ENCODE measurements around the gene OLFML2B.

The OLFML2B gene

GRCh38 chr1:161988413-161988812 lies 35.3 kb downstream of the OLFML2B start:
- Histone ChIP-seq H3K9ac (ENCODE audit: low read length) (no peak overlapping the region), H3K27me3 (ENCODE audit: control insufficient read depth, insufficient read depth, low read length) (no peaks in the 10 kb centered on the region), H3K9me3 (ENCODE audit: control insufficient read depth, low read depth, low read length) (no peaks in the 10 kb centered on the region), H3K36me3 (ENCODE audit: control insufficient read depth, low read depth, low read length) (no peaks in the 10 kb centered on the region), H3K4me3 (ENCODE audit: low read length) (no peak overlapping the region), H3K4me1 (ENCODE audit: control insufficient read depth, low read depth, low read length) (no peaks in the 10 kb centered on the region), H3K27ac (ENCODE audit: low read length) (no peak overlapping the region)

GRCh38 chr1:161987872-161988271 lies 35.8 kb downstream of the OLFML2B start:
- no peaks in the 10 kb centered on the region for H3K36me3 ChIP-seq (ENCODE audit: control insufficient read depth, low read depth, low read length)
- no peak overlapping the region for H3K9ac ChIP-seq (ENCODE audit: low read length)
- no peak overlapping the region for H3K4me3 ChIP-seq (ENCODE audit: low read length)
- no peaks in the 10 kb centered on the region for H3K9me3 ChIP-seq (ENCODE audit: control insufficient read depth, low read depth, low read length)
- H3K27me3 ChIP-seq (ENCODE audit: control insufficient read depth, insufficient read depth, low read length): no peaks in the 10 kb centered on the region
- H3K4me1 ChIP-seq (ENCODE audit: control insufficient read depth, low read depth, low read length): no peaks in the 10 kb centered on the region
- H3K27ac ChIP-seq (ENCODE audit: low read length): no peak overlapping the region

DNA sequence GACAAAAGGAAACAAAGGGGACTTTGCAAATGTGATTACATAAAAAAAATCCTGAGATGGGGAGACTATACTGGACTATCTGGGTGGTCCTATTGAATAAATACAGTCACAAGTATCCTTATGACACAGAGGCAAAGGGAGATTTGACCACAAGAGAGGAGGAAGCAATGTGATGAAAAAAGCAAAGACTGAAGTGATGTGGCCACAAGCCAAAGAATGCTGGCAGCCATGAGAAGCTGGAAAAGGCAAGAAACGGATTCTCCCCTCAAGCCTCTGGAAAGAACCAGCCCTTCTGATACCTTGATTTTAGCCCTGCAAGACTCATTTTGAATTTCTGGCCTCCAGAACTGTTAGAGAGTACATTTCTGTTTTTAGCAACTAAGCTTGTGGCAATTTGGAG lies 36.4 kb downstream of the OLFML2B start:
- no peak overlapping the region for H3K9ac ChIP-seq (ENCODE audit: low read length)
- no peak overlapping the region for H3K27ac ChIP-seq (ENCODE audit: low read length)
- H3K36me3 ChIP-seq (ENCODE audit: control insufficient read depth, low read depth, low read length): no peaks in the 10 kb centered on the region
- H3K27me3 ChIP-seq (ENCODE audit: control insufficient read depth, insufficient read depth, low read length): no peaks in the 10 kb centered on the region
- H3K4me3 ChIP-seq (ENCODE audit: low read length): no peak overlapping the region
- H3K9me3 ChIP-seq (ENCODE audit: control insufficient read depth, low read depth, low read length): no peaks in the 10 kb centered on the region
- no peaks in the 10 kb centered on the region for H3K4me1 ChIP-seq (ENCODE audit: control insufficient read depth, low read depth, low read length)

GRCh38 chr1:161986328-161986727 lies 37.3 kb downstream of the OLFML2B start:
- H3K9ac ChIP-seq (ENCODE audit: low read length): no peak overlapping the region
- no peaks in the 10 kb centered on the region for H3K9me3 ChIP-seq (ENCODE audit: control insufficient read depth, low read depth, low read length)
- no peaks in the 10 kb centered on the region for H3K36me3 ChIP-seq (ENCODE audit: control insufficient read depth, low read depth, low read length)
- H3K27ac ChIP-seq (ENCODE audit: low read length): no peak overlapping the region
- no peaks in the 10 kb centered on the region for H3K4me1 ChIP-seq (ENCODE audit: control insufficient read depth, low read depth, low read length)
- no peak overlapping the region for H3K4me3 ChIP-seq (ENCODE audit: low read length)
- H3K27me3 ChIP-seq (ENCODE audit: control insufficient read depth, insufficient read depth, low read length): no peaks in the 10 kb centered on the region

DNA sequence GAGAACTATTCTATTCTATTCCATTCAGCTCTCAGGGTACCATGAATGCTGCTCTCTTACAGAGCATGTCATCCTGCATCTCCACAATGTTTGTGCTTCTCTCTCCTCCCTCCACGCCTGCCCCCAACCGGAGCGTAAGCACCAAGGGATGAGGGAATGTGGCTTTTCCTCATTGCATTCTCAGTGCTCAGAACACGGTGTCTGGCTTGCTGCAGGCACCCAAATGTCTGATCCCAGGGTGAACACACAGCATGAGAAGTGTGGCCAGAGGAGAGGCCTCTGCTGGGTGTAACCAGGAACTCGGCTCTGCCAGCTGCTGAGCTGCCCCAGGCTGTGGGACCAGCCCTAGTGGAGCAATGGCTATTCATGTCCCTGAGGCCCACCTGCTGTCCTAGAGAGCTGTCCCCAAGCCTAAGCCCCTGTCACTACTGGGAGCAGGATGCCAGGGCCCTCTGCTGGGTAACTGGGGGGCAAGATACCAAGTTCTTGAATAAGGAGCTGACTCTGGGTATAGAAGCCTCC lies 38.3 kb downstream of the OLFML2B start:
- H3K9ac ChIP-seq (ENCODE audit: low read length): no peak overlapping the region
- H3K27ac ChIP-seq (ENCODE audit: low read length): no peak overlapping the region
- no peaks in the 10 kb centered on the region for H3K9me3 ChIP-seq (ENCODE audit: control insufficient read depth, low read depth, low read length)
- no peaks in the 10 kb centered on the region for H3K4me1 ChIP-seq (ENCODE audit: control insufficient read depth, low read depth, low read length)
- H3K4me3 ChIP-seq (ENCODE audit: low read length): no peak overlapping the region
- no peaks in the 10 kb centered on the region for H3K27me3 ChIP-seq (ENCODE audit: control insufficient read depth, insufficient read depth, low read length)
- H3K36me3 ChIP-seq (ENCODE audit: control insufficient read depth, low read depth, low read length): no peaks in the 10 kb centered on the region

GRCh38 chr1:161983725-161984124 lies 39.9 kb downstream of the OLFML2B start:
- Histone ChIP-seq H3K4me3 (ENCODE audit: low read length) (no peak overlapping the region), H3K27ac (ENCODE audit: low read length) (no peak overlapping the region), H3K27me3 (ENCODE audit: control insufficient read depth, insufficient read depth, low read length) (no peaks in the 10 kb centered on the region), H3K36me3 (ENCODE audit: control insufficient read depth, low read depth, low read length) (no peaks in the 10 kb centered on the region), H3K4me1 (ENCODE audit: control insufficient read depth, low read depth, low read length) (no peaks in the 10 kb centered on the region), H3K9me3 (ENCODE audit: control insufficient read depth, low read depth, low read length) (no peaks in the 10 kb centered on the region), H3K9ac (ENCODE audit: low read length) (no peak overlapping the region)

GRCh38 chr1:161982917-161983316 lies 40.8 kb downstream of the OLFML2B start:
- H3K9ac ChIP-seq (ENCODE audit: low read length): no peak overlapping the region
- no peaks in the 10 kb centered on the region for H3K36me3 ChIP-seq (ENCODE audit: control insufficient read depth, low read depth, low read length)
- no peaks in the 10 kb centered on the region for H3K9me3 ChIP-seq (ENCODE audit: control insufficient read depth, low read depth, low read length)
- no peaks in the 10 kb centered on the region for H3K4me1 ChIP-seq (ENCODE audit: control insufficient read depth, low read depth, low read length)
- H3K27me3 ChIP-seq (ENCODE audit: control insufficient read depth, insufficient read depth, low read length): no peaks in the 10 kb centered on the region
- H3K27ac ChIP-seq (ENCODE audit: low read length): no peak overlapping the region
- no peak overlapping the region for H3K4me3 ChIP-seq (ENCODE audit: low read length)

GRCh38 chr1:161982507-161982895 lies 41.2 kb downstream of the OLFML2B start:
- Histone ChIP-seq H3K9me3 (ENCODE audit: control insufficient read depth, low read depth, low read length) (no peaks in the 10 kb centered on the region), H3K9ac (ENCODE audit: low read length) (no peak overlapping the region), H3K27me3 (ENCODE audit: control insufficient read depth, insufficient read depth, low read length) (no peaks in the 10 kb centered on the region), H3K36me3 (ENCODE audit: control insufficient read depth, low read depth, low read length) (no peaks in the 10 kb centered on the region), H3K4me3 (ENCODE audit: low read length) (no peak overlapping the region), H3K4me1 (ENCODE audit: control insufficient read depth, low read depth, low read length) (no peaks in the 10 kb centered on the region), H3K27ac (ENCODE audit: low read length) (no peak overlapping the region)

- no peaks in the 10 kb centered on the region for H3K9me3 ChIP-seq (ENCODE audit: control insufficient read depth, low read depth, low read length)
These were observed 41.7 kb downstream of the OLFML2B start for GRCh38 chr1:161981735-161982506.

DNA sequence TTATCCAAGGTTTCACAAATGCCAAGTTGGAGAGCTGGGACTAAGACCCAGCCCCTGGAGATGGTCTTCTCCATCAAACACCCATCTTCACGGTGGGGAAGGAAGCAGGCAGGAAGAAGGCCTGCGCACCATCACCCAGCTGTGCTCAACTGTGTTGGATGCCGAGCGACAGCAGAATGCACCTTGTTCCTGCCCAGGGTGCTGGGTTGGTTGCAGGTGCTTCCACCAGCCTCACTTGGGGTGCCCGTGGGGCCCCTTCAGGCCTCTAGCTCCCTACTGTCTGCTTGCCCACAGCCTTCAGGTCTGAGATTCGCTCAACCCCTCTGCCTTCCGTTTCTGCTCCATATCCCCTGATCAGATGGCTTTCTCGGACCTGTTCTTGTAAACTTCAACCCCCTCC lies 42.5 kb downstream of the OLFML2B start:
- Histone ChIP-seq H3K36me3 (ENCODE audit: control insufficient read depth, low read depth, low read length) (no peaks in the 10 kb centered on the region), H3K9ac (ENCODE audit: low read length) (no peak overlapping the region), H3K27ac (ENCODE audit: low read length) (no peak overlapping the region), H3K4me3 (ENCODE audit: low read length) (no peak overlapping the region), H3K4me1 (ENCODE audit: control insufficient read depth, low read depth, low read length) (no peaks in the 10 kb centered on the region), H3K27me3 (ENCODE audit: control insufficient read depth, insufficient read depth, low read length) (no peaks in the 10 kb centered on the region), H3K9me3 (ENCODE audit: control insufficient read depth, low read depth, low read length) (no peaks in the 10 kb centered on the region)

More at GRCh38 chr1:161981735-161982506, 41.7 kb downstream of the OLFML2B start:
- Histone ChIP-seq H3K36me3 (ENCODE audit: control insufficient read depth, low read depth, low read length) (no peaks in the 10 kb centered on the region), H3K4me1 (ENCODE audit: control insufficient read depth, low read depth, low read length) (no peaks in the 10 kb centered on the region), H3K27me3 (ENCODE audit: control insufficient read depth, insufficient read depth, low read length) (no peaks in the 10 kb centered on the region), H3K27ac (ENCODE audit: low read length) (no peak overlapping the region), H3K4me3 (ENCODE audit: low read length) (no peak overlapping the region), H3K9ac (ENCODE audit: low read length) (no peak overlapping the region)

DNA sequence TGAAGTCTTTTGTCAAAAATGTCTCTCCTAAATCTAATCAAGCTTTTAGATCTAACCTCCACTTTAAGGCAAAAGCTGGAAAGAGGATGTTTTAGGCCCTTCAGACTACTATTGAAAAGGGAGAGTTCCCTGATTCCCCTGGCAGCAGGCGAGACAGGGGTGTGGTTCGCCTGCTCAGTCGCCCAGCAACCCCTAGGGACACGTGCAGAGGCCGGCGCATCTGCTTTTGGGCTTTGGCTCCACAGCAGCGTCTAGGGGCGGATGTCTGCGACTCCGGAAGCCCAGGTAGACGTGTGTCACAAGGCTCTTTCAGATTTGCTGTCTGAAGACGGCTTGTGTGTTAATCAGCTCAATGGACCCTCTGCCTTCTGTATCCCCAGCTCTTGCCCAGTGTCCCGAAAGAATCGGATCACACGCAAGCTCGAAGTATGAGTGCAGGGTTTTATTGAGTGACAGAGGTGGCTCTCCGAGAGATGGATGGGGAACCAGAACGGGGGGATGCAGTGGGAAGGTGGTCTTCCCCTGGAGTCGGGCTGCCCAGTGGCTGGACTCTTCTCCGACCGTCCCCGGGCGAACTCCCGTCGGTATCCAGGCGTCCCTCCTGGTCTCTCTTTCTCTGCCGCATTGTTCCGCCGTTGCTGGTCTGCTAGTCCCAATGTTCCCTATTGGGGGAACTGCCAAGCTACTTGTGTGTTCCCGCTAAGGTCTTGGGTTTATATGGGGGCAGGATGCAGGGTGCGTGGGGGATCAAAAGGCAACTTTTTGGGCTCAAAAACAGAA lies 45.5 kb downstream of the OLFML2B start:
- Histone ChIP-seq H3K9me3 (ENCODE audit: control insufficient read depth, low read depth, low read length) (no peaks in the 10 kb centered on the region), H3K4me3 (ENCODE audit: low read length) (no peak overlapping the region), H3K36me3 (ENCODE audit: control insufficient read depth, low read depth, low read length) (no peaks in the 10 kb centered on the region), H3K4me1 (ENCODE audit: control insufficient read depth, low read depth, low read length) (no peaks in the 10 kb centered on the region), H3K27me3 (ENCODE audit: control insufficient read depth, insufficient read depth, low read length) (no peaks in the 10 kb centered on the region), H3K27ac (ENCODE audit: low read length) (no peak overlapping the region), H3K9ac (ENCODE audit: low read length) (no peak overlapping the region)

All from iPS-18a (cell line).